Lung (tissue), 16 donors: Measurements from ENCODE around the gene NOVA2. TPM values are rescaled to one million over a fixed set of nuclear protein-coding genes. Genes with fewer than 3 reads are reported as not detected.

Experiments used
- ATAC-seq: fragments of 200-7000 bp; cut with Tn5 transposase; one replicate; pipeline ENCODE4 v1.9.1; 2020; ENCODE audit warnings: moderate number of reproducible peaks; ENCODE audit not compliant: insufficient read depth, low FRiP score
- DNase-seq, 3 donors: peaks; one replicate each; pipeline ENCODE4 v3.0.0-alpha.2; 2013 to 2017
- H3K27ac ChIP-seq, 2 donors: one replicate each; pipeline ENCODE4 v1.5.1; 2013; ENCODE audit warnings: mild to moderate bottlenecking in 2 of 2, moderate library complexity in 2 of 2, control low read depth in 1 of 2, inconsistent platforms in 1 of 2, low read depth in 1 of 2, low read length in 1 of 2
- H3K27me3 ChIP-seq, 3 donors: one replicate each; pipeline ENCODE4 v1.5.1; 2013; ENCODE audit warnings: low read length in 2 of 3; ENCODE audit not compliant: control insufficient read depth in 3 of 3, insufficient read depth in 3 of 3
- H3K36me3 ChIP-seq, 4 donors: one replicate each; pipeline ENCODE4 v1.5.1; 2013; ENCODE audit warnings: low read length in 4 of 4, mild to moderate bottlenecking in 1 of 4, moderate library complexity in 1 of 4; ENCODE audit not compliant: control insufficient read depth in 4 of 4, insufficient read depth in 4 of 4
- H3K4me1 ChIP-seq, 5 donors: one replicate each; pipeline ENCODE4 v1.5.1; 2013; ENCODE audit warnings: low read length in 5 of 5, mild to moderate bottlenecking in 2 of 5, moderate library complexity in 1 of 5; ENCODE audit not compliant: control insufficient read depth in 5 of 5, insufficient read depth in 5 of 5
- H3K4me3 ChIP-seq: one replicate; pipeline ENCODE4 v1.5.1; 2013; ENCODE audit warnings: mild to moderate bottlenecking, control low read depth, moderate library complexity
- H3K9ac ChIP-seq, 2 donors: one replicate each; pipeline ENCODE4 v1.5.1; 2013; ENCODE audit warnings: low read length in 2 of 2, control low read depth in 1 of 2; ENCODE audit not compliant: insufficient read depth in 1 of 2
- H3K9me3 ChIP-seq, 4 donors: one replicate each; pipeline ENCODE4 v1.5.1; 2013; ENCODE audit warnings: low read length in 3 of 4, mild to moderate bottlenecking in 1 of 4, moderate library complexity in 1 of 4; ENCODE audit not compliant: control insufficient read depth in 4 of 4, insufficient read depth in 3 of 4
- whole genome bisulfite sequencing, 2 donors: extraction: QIAGEN DNeasy Blood & Tissue Kit; methylation state at CpG; one replicate each; pipeline ENCODE4 v1.1.7; 2013; 5-methylcytosine and 5-hydroxymethylcytosine counted together
- long read RNA-seq, 5 donors: transcript quantifications; one replicate each; lab custom pipeline, GENCODE V29; 2026
- polyA plus RNA-seq, 2 donors: library from polyadenylated mRNA; stranded (reverse); fragments of 200-250 nt; gene quantifications; one replicate each; pipeline ENCODE4 v1.2.1, GENCODE V29; 2013
- total RNA-seq, 2 donors: library from RNA; depleted of rRNA in 1 of 2; stranded (reverse); fragments of >200 nt in 1 of 2; gene quantifications; one replicate each; pipeline ENCODE4 v1.2.1, GENCODE V29; 2014 to 2021
- TF ChIP-seq, protein P1 (sequence below): IDR thresholded peaks from 2 replicates; pipeline ENCODE4 v1.5.1; 2012; ENCODE audit warnings: mild to moderate bottlenecking; ENCODE audit errors: control extremely low read depth, extremely low read depth
- donor health status: control.
- donor health status: control.
- donor health status: Bipolar disorder and iron deficiency.
- donor health status: healthy.
- donor health status: DM: yes; HTN: yes; CAD: no.

Gene NOVA2, protein sequence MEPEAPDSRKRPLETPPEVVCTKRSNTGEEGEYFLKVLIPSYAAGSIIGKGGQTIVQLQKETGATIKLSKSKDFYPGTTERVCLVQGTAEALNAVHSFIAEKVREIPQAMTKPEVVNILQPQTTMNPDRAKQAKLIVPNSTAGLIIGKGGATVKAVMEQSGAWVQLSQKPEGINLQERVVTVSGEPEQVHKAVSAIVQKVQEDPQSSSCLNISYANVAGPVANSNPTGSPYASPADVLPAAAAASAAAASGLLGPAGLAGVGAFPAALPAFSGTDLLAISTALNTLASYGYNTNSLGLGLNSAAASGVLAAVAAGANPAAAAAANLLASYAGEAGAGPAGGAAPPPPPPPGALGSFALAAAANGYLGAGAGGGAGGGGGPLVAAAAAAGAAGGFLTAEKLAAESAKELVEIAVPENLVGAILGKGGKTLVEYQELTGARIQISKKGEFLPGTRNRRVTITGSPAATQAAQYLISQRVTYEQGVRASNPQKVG
- 10 to 100 TPM in 1 of 2 donors, 1 to 10 TPM in 1; 2.9 to 11.6 TPM for total RNA-seq
- 1 to 10 TPM; 2.3 to 6.7 TPM for polyA plus RNA-seq
- long read RNA-seq, donor 1, full-length matches to known transcripts: 7 of 7 reads
- long read RNA-seq, donor 1, partial matches to known transcripts: 0 of 7 reads
- long read RNA-seq, donor 1, other reads (novel, unspliced or antisense): 0 of 7 reads
- long read RNA-seq, donor 2, full-length matches to known transcripts: 3 of 3 reads
- long read RNA-seq, donor 2, partial matches to known transcripts: 0 of 3 reads
- long read RNA-seq, donor 2, other reads (novel, unspliced or antisense): 0 of 3 reads
- long read RNA-seq, donor 3, full-length matches to known transcripts: 3 of 3 reads
- long read RNA-seq, donor 3, partial matches to known transcripts: 0 of 3 reads
- long read RNA-seq, donor 3, other reads (novel, unspliced or antisense): 0 of 3 reads
- long read RNA-seq, donor 4: 0 reads
- long read RNA-seq, donor 5, full-length matches to known transcripts: 4 of 4 reads
- long read RNA-seq, donor 5, partial matches to known transcripts: 0 of 4 reads
- long read RNA-seq, donor 5, other reads (novel, unspliced or antisense): 0 of 4 reads

DNA sequence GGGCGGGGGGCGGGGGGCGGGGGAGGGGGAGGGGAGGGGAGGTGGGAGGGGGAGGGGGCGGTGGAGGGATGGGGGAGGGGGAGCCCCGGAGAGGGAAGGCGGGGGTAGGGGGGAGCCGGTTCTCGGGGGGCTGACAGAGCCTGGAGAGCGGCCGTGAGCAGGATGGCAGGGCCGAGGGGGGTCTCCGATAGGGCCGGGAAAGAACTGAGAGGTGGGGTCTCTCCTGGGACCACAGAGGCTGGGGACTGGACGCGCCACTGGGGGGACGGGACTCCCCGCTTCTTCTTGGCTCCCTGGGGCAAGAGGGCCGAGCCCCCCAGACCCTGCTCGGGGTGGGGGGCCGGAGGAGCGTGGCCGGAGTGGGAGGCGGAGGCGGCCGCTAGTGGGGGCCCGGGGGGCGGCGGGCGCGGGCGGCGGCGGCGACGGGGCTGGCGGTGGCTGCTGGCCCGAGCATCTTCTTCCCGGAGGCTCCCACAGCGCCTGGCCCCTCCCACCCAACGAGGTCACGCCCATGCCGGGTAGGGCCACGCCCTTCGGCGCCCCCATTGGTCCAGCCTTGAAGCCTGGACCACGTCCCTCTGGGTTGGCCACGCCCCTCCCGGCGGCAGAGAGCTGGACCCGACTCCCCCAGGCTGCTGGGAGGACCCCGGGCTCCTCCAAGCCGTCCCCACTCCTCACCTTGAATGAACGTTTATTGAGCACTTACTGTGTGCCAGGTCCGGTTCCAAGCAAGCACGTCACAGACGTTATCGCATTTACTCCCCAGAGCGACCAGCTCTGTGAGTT lies at the start of gene NOVA2:
NOVA2 (minus strand) TSS at position 313 of the 786 bp plus-strand sequence. CDS start 514 bp downstream, outside the sequence.
- Histone ChIP-seq H3K9ac (no peak within 1 kb of the TSS), H3K4me1 (no peaks in the 10 kb centered on the region), H3K27me3 (peaks cover 0 to 53% (median 41%) of the 10 kb centered on the region in 3 donors), H3K36me3 (no peaks in the 10 kb centered on the region), H3K4me3 (peak within 1 kb of the TSS; percentile 64), H3K9me3 (peaks cover 0 to 3% (median 0%) of the 10 kb centered on the region in 4 donors), H3K27ac (peak within 1 kb of the TSS; percentile 54 to 62)
- WGBS, 2 donors: 5 to 14% methylated on average over 19 to 54 of the region's 58 CpGs
- peak in 2 of 3 donors; percentile 48 to 54 for DNase-seq
- no peak for ATAC-seq
- TF ChIP-seq, protein P1, sequence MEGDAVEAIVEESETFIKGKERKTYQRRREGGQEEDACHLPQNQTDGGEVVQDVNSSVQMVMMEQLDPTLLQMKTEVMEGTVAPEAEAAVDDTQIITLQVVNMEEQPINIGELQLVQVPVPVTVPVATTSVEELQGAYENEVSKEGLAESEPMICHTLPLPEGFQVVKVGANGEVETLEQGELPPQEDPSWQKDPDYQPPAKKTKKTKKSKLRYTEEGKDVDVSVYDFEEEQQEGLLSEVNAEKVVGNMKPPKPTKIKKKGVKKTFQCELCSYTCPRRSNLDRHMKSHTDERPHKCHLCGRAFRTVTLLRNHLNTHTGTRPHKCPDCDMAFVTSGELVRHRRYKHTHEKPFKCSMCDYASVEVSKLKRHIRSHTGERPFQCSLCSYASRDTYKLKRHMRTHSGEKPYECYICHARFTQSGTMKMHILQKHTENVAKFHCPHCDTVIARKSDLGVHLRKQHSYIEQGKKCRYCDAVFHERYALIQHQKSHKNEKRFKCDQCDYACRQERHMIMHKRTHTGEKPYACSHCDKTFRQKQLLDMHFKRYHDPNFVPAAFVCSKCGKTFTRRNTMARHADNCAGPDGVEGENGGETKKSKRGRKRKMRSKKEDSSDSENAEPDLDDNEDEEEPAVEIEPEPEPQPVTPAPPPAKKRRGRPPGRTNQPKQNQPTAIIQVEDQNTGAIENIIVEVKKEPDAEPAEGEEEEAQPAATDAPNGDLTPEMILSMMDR: no peak

DNA sequence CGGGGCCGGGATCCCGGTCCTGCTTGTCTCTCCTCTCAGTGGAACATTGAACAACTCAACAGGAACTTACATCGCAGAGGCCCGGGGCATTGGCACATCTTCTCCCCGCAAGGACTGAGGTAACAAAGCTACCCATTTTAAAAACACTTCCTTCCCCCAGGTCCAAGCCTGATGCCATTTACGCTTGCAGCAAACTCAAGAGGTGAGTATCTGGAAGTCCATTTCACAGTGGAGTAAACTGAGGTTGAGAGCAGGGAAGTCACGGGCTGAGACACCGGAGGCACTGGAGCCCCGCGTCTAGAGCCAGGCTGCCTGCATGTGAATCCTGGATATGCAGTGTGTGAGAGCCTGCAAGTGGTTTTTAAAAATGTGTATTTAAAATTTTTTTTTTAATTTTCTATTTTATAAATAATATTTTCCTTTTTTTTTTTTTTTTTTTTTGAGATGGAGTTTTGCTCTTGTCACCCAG lies 49.7 kb upstream of the NOVA2 start:
- peaks cover 0 to 2% (median 0%) of the 10 kb centered on the region in 4 donors for H3K9me3 ChIP-seq
- TF ChIP-seq, protein P1: no peak
- no peak overlapping the region for H3K27ac ChIP-seq
- peaks cover 4 to 15% (median 7%) of the 10 kb centered on the region in 3 donors for H3K27me3 ChIP-seq
- H3K4me1 ChIP-seq: no peaks in the 10 kb centered on the region
- WGBS, 2 donors: 35 to 53% methylated on average over 11 of the region's 11 CpGs
- H3K9ac ChIP-seq: no peak overlapping the region
- ATAC-seq (no peak), DNase-seq (no peak)
- H3K4me3 ChIP-seq: no peak overlapping the region
- H3K36me3 ChIP-seq: no peaks in the 10 kb centered on the region
